GM18511 (cell line): Measurements from ENCODE around the gene ATRNL1.

Experiments
- ATAC-seq: cut with Tn5 transposase; IDR thresholded peaks from one replicate; pipeline ENCODE4 v1.9.1; 2021; ENCODE audit warnings: mild to moderate bottlenecking, moderate library complexity; ENCODE audit not compliant: unreplicated experiment

Gene ATRNL1

GRCh38 chr10:115829521-115830205 is 736.5 kb downstream of the ATRNL1 start:
- ATAC-seq: no peak

- no peak for ATAC-seq
These were observed 737.3 kb downstream of the ATRNL1 start for GRCh38 chr10:115830265-115830970.

- no peak for ATAC-seq
These were observed 737.9 kb downstream of the ATRNL1 start for GRCh38 chr10:115831016-115831415.

GRCh38 chr10:115833119-115833518 is 740.0 kb downstream of the ATRNL1 start:
- ATAC-seq: no peak

- ATAC-seq: no peak
These were observed 751.4 kb downstream of the ATRNL1 start for GRCh38 chr10:115844591-115844990.

GRCh38 chr10:115845921-115846320 is 752.8 kb downstream of the ATRNL1 start:
- no peak for ATAC-seq

GRCh38 chr10:115846528-115846927 is 753.4 kb downstream of the ATRNL1 start:
- ATAC-seq: no peak

GRCh38 chr10:115849197-115849596 is 756.0 kb downstream of the ATRNL1 start:
- no peak for ATAC-seq

- no peak for ATAC-seq
These were observed 757.5 kb downstream of the ATRNL1 start for GRCh38 chr10:115850666-115851065.

- no peak for ATAC-seq
These were observed 758.5 kb downstream of the ATRNL1 start for GRCh38 chr10:115851695-115852094.

- ATAC-seq: no peak
These were observed 761.7 kb downstream of the ATRNL1 start for GRCh38 chr10:115854740-115855435.

GRCh38 chr10:115856580-115856979 is 763.4 kb downstream of the ATRNL1 start:
- no peak for ATAC-seq

- ATAC-seq: no peak
These were observed 764.7 kb downstream of the ATRNL1 start for GRCh38 chr10:115857856-115858255.

- ATAC-seq: no peak
These were observed 767.3 kb downstream of the ATRNL1 start for GRCh38 chr10:115860182-115861107.

- no peak for ATAC-seq
These were observed 768.3 kb downstream of the ATRNL1 start for GRCh38 chr10:115861455-115861854.

GRCh38 chr10:115861864-115862263 is 768.7 kb downstream of the ATRNL1 start:
- no peak for ATAC-seq

- ATAC-seq: no peak
These were observed 773.0 kb downstream of the ATRNL1 start for GRCh38 chr10:115866174-115866573.

GRCh38 chr10:115866691-115867090 is 773.5 kb downstream of the ATRNL1 start:
- ATAC-seq: no peak

- ATAC-seq: no peak
These were observed 774.1 kb downstream of the ATRNL1 start for GRCh38 chr10:115867305-115867704.

- no peak for ATAC-seq
These were observed 778.7 kb downstream of the ATRNL1 start for GRCh38 chr10:115871855-115872254.

GRCh38 chr10:115875172-115875571 is 782.0 kb downstream of the ATRNL1 start:
- no peak for ATAC-seq
